ENCODE measurements around the gene GRIN3A.

GRCh38 chr9:101527066-101527465, 211.4 kb downstream of the GRIN3A start:
- TF ChIP-seq CTCF (IDR thresholded peaks at IDR 0.05; ENCODE audit: insufficient read depth, low read length, poor library complexity, severe bottlenecking) (no peak), EZH2phosphoT487 (conservative IDR thresholded peaks at IDR 0.05; ENCODE audit: low read length) (no peak)
